SK-N-SH (cell line): Measurements from ENCODE around the gene CUL1.

ENCODE experiments used
- EP300 ChIP-seq, 2 experiments: IDR thresholded peaks; 2 replicates each; pipeline versions ENCODE4 v1.4.0 to v1.6.1; 2012; ENCODE audit warnings: borderline replicate concordance in 1 of 2, low read depth in 1 of 2, low read length in 1 of 2
- JUND ChIP-seq: IDR thresholded peaks from 2 replicates; pipeline ENCODE4 v1.4.0; 2012
- NFIC ChIP-seq: IDR thresholded peaks from 2 replicates; pipeline ENCODE4 v1.4.0; 2012; ENCODE audit warnings: borderline replicate concordance
- NRF1 ChIP-seq: IDR thresholded peaks from 2 replicates; pipeline ENCODE4 v1.6.1; 2012; ENCODE audit warnings: low read depth, mild to moderate bottlenecking, low read length
- SIN3A ChIP-seq: IDR thresholded peaks from 2 replicates; pipeline ENCODE4 v1.6.1; 2012; ENCODE audit warnings: low read depth, mild to moderate bottlenecking, low read length, moderate library complexity, borderline replicate concordance
- TAF1 ChIP-seq: IDR thresholded peaks from 2 replicates; pipeline ENCODE4 v1.6.1; 2012; ENCODE audit warnings: low read depth, mild to moderate bottlenecking, low read length, moderate library complexity, borderline replicate concordance
- TCF12 ChIP-seq: IDR thresholded peaks from 2 replicates; pipeline ENCODE4 v1.4.0; 2012
- YY1 ChIP-seq: IDR thresholded peaks from 2 replicates; pipeline ENCODE4 v1.4.0; 2012; ENCODE audit warnings: low read depth, mild to moderate bottlenecking
- TF ChIP-seq, protein P1 (sequence below): fragments of 200-600 bp; sonication (generic); IDR thresholded peaks from 2 replicates; pipeline ENCODE4 v1.6.1; 2017; ENCODE audit warnings: antibody characterized with exemption, mild to moderate bottlenecking, moderate library complexity

DNA sequence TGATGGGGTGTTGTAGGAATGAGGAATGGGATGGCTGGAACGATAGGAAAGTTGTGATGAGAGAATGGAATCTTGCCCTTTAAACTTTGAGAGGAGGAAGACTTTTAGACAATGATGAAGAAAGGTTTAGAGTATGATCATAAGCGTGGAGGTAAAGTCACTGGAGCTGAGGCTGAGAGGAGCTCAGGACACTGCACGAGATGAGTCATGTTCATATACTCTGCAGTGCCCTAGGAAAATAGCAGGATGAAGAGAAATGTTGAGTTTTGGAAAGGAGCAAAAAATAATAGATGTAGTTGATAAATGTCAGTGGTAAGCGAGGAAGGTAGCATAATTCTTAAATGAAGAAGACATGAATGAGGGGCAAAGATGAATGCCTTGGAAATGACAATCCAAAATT is 28.3 kb upstream of the CUL1 start:
- TF ChIP-seq, protein P1, sequence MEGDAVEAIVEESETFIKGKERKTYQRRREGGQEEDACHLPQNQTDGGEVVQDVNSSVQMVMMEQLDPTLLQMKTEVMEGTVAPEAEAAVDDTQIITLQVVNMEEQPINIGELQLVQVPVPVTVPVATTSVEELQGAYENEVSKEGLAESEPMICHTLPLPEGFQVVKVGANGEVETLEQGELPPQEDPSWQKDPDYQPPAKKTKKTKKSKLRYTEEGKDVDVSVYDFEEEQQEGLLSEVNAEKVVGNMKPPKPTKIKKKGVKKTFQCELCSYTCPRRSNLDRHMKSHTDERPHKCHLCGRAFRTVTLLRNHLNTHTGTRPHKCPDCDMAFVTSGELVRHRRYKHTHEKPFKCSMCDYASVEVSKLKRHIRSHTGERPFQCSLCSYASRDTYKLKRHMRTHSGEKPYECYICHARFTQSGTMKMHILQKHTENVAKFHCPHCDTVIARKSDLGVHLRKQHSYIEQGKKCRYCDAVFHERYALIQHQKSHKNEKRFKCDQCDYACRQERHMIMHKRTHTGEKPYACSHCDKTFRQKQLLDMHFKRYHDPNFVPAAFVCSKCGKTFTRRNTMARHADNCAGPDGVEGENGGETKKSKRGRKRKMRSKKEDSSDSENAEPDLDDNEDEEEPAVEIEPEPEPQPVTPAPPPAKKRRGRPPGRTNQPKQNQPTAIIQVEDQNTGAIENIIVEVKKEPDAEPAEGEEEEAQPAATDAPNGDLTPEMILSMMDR = no peak
- TF ChIP-seq JUND = no peak
- no peak; the same call in none of the 2 replicates for TF ChIP-seq TAF1
- TF ChIP-seq SIN3A = no peak
- TF ChIP-seq EP300 (IDR thresholded peaks at IDR 0.05; ENCODE audit: borderline replicate concordance in 1 of 2, low read depth in 1 of 2, low read length in 1 of 2) = no peak
- TF ChIP-seq NFIC = no peak
- no peak for TF ChIP-seq TCF12
- no peak for TF ChIP-seq NRF1
- no peak for TF ChIP-seq YY1
